PC-3 (cell line): ENCODE measurements around the gene CSNK1D. TPM values are rescaled to one million over a fixed set of nuclear protein-coding genes. Genes with fewer than 3 reads are reported as not detected.

Source experiments
- ATAC-seq: fragments of 200-7000 bp; cut with Tn5 transposase; 2 replicates; pipeline ENCODE4 v1.9.1; 2020; ENCODE audit warnings: mild to moderate bottlenecking, moderate library complexity
- BruUV-seq: library from RNA; stranded (reverse); fragments of 400-500 nt; replicated peaks from 2 replicates; lab custom pipeline; 2021; lab: Mats Ljungman, UMichigan
- CTCF ChIA-PET: fragments of 300-600 bp; sonication (Branson Sonifier 250); formaldehyde crosslinking; loops from one replicate; lab custom pipeline; 2022; ENCODE audit warnings: antibody characterized with exemption; lab: Charles Lee
- POLR2A ChIA-PET: fragments of 300-600 bp; sonication (Branson Sonifier 250); formaldehyde crosslinking; loops from one replicate; lab custom pipeline; 2022; ENCODE audit warnings: antibody characterized with exemption; ENCODE audit not compliant: unreplicated experiment; lab: Charles Lee
- DNase-seq: peaks from one replicate; pipeline ENCODE4 v3.0.0-alpha.2; 2015
- H2AFZ ChIP-seq: fragments of 300-600 bp; sonication (generic); 2 replicates; pipeline ENCODE4 v1.6.0; 2016; ENCODE audit warnings: antibody characterized with exemption, low read length
- H3F3A ChIP-seq: fragments of 300-600 bp; sonication (generic); one replicate; pipeline ENCODE4 v1.6.0; 2017; ENCODE audit warnings: antibody characterized with exemption, low read length, control low read depth, mild to moderate bottlenecking; ENCODE audit not compliant: unreplicated experiment
- H3K27ac ChIP-seq: fragments of 300-600 bp; sonication (generic); 2 replicates; pipeline ENCODE4 v1.5.1; 2016; ENCODE audit warnings: mild to moderate bottlenecking, low read length
- H3K27me3 ChIP-seq: fragments of 300-600 bp; sonication (generic); 2 replicates; pipeline ENCODE4 v1.6.1; 2016; ENCODE audit warnings: low read length, mixed read lengths
- H3K36me3 ChIP-seq: fragments of 300-600 bp; sonication (generic); 2 replicates; pipeline ENCODE4 v1.6.1; 2016; ENCODE audit warnings: low read depth, mixed run types, low read length, mixed read lengths
- H3K4me1 ChIP-seq: fragments of 300-600 bp; sonication (generic); 2 replicates; pipeline ENCODE4 v1.5.1; 2016; ENCODE audit warnings: low read length; ENCODE audit not compliant: insufficient read depth
- H3K4me2 ChIP-seq: fragments of 300-600 bp; sonication (generic); 2 replicates; pipeline ENCODE4 v1.6.0; 2016; ENCODE audit warnings: low read length
- H3K4me3 ChIP-seq: fragments of 300-600 bp; sonication (generic); 2 replicates; pipeline ENCODE4 v1.5.1; 2016; ENCODE audit warnings: mild to moderate bottlenecking, low read length, mixed read lengths
- H3K79me2 ChIP-seq: fragments of 300-600 bp; sonication (generic); 2 replicates; pipeline ENCODE4 v1.6.1; 2017; ENCODE audit warnings: low read length, mixed read lengths
- H3K9ac ChIP-seq: fragments of 300-600 bp; sonication (generic); 2 replicates; pipeline ENCODE4 v1.6.0; 2016; ENCODE audit warnings: mild to moderate bottlenecking, low read length
- H3K9me2 ChIP-seq: fragments of 300-600 bp; sonication (generic); replicated peaks from 2 replicates; pipeline ENCODE4 v1.6.1; 2016; ENCODE audit warnings: mixed run types, low read length, mixed read lengths
- H3K9me3 ChIP-seq: fragments of 300-600 bp; sonication (generic); 2 replicates; pipeline ENCODE4 v1.6.1; 2016; ENCODE audit warnings: low read length, mixed read lengths
- H4K20me1 ChIP-seq: fragments of 300-600 bp; sonication (generic); 2 replicates; pipeline ENCODE4 v1.6.1; 2016; ENCODE audit warnings: low read length, mixed read lengths
- CTCF ChIP-seq: fragments of 300-600 bp; sonication (generic); conservative IDR thresholded peaks from 2 replicates; pipeline ENCODE4 v1.5.1; 2017; ENCODE audit warnings: antibody characterized with exemption, low read depth, mild to moderate bottlenecking, low read length
- EZH2 ChIP-seq: fragments of 300-600 bp; sonication (generic); IDR thresholded peaks from one replicate; pipeline ENCODE4 v1.6.1; 2017; ENCODE audit warnings: antibody characterized with exemption, mild to moderate bottlenecking, low read length; ENCODE audit not compliant: unreplicated experiment
- EZH2phosphoT487 ChIP-seq: fragments of 300-600 bp; sonication (generic); IDR thresholded peaks from 2 replicates; pipeline ENCODE4 v1.6.1; 2018; ENCODE audit warnings: mild to moderate bottlenecking, antibody characterized with exemption, low read length, borderline replicate concordance
- intact Hi-C: fragments of 100-400 bp; cut with micrococcal nuclease; formaldehyde crosslinking; loops from 2 replicates; pipeline ENCODE4 v1.9.0; 2023
- total RNA-seq: library from RNA; depleted of rRNA; stranded (reverse); fragments of >200 nt; gene quantifications from 2 replicates; pipeline ENCODE4 v1.2.3, GENCODE V29; 2014

Gene CSNK1D
- total RNA-seq, 1 experiment from 2014 or later: 58.6 TPM

DNA sequence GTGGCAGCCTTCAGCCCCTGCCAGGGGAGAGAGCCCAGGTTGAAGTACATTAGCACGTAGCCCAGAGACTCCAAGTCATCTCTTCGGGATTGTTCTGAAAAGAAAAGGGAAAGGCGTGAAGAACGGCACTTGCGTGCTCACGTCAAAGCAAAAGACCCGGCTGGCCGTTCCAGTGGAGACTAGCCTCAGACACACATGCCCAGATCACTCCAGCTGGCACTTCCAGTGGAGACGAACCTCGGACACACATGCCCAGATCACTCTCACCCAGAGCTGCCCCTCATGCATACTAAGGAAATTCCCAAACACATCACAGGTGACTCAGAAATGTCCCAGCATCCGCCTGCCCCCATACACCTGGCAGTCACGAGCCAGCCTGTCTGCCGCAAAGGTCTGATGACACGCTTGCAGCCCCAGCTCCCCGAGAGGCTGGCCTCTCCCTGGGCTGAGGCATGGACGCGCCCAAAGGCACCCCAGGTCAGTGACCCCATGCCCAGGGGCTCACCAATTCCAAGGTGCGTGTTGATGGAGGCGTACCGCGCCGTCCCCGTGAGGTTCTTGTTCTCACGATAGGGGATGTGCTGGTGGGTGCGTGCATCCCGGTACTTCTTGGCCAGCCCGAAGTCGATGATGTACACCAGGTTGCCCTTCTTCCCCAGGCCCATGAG is 20.9 kb downstream of the CSNK1D start:
- POLR2A ChIA-PET: no interaction called here
- no peak for ATAC-seq

DNA sequence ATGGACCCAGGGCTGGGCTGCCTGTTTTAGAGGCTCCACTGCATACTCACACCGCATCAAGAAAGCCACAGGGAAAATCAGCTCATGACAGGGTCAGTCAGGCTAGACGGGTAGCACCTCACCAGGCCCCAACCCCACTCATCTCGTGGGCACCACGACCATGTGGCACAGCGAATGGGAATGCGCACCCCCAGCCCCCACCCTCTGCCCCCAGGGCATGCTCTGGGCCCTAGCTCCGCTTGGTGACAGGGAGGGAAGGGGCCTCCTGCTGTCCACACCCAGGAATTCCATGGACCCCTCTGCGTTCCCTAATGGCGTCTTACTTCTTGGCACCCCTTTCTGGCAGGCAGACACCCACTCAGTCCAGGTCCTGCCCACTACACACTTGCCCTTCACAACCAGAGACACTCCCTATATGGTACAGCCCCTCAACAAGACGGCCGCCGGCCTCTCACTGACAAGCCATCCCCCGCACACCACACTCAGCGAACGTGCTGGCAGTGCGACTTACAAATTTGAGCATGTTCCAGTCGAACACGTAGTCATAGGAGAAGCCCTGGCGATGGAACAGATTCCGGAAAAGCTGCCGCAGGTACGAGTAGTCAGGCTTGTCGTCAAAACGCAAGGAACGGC is 22.5 kb downstream of the CSNK1D start:
- Histone ChIP-seq H3K36me3 (peaks cover 79% of the 10 kb centered on the region), H3F3A (peaks cover 26% of the 10 kb centered on the region), H3K27ac (no peak overlapping the region), H3K9ac (no peak overlapping the region), H3K9me2 (no peaks in the 10 kb centered on the region), H3K4me1 (peaks cover 24% of the 10 kb centered on the region), H3K4me3 (no peak overlapping the region), H2AFZ (no peak overlapping the region), H3K79me2 (peaks cover 50% of the 10 kb centered on the region), H3K9me3 (no peaks in the 10 kb centered on the region), H4K20me1 (peaks cover 25% of the 10 kb centered on the region; the same call in 1 of the 2 replicates), H3K27me3 (no peaks in the 10 kb centered on the region), H3K4me2 (no peak overlapping the region)
- CTCF ChIA-PET: interaction anchor here (0.5 kb wide), 1 partner anchor 25 kb away, joined by 6 read pairs; no protein-coding TSS in a partner anchor
- POLR2A ChIA-PET: no interaction called here
- no peak for TF ChIP-seq EZH2
- TF ChIP-seq CTCF: no peak
- TF ChIP-seq EZH2phosphoT487: no peak
- no peak for ATAC-seq
- BruUV-seq: no TSS peak
- intact Hi-C loops: no loop called here
- no peak for DNase-seq

More for the DNA sequence above, 20.9 kb downstream of the CSNK1D start:
- intact Hi-C loops: no loop called here
- peaks cover 7% of the 10 kb centered on the region for H3K4me1 ChIP-seq
- no peak for DNase-seq
- H3K27ac ChIP-seq: no peak overlapping the region
- H3K27me3 ChIP-seq: no peaks in the 10 kb centered on the region
- no peak for TF ChIP-seq CTCF
- no peak for TF ChIP-seq EZH2phosphoT487
- no peak for TF ChIP-seq EZH2
- no peaks in the 10 kb centered on the region for H3K9me3 ChIP-seq
- no peak overlapping the region for H2AFZ ChIP-seq
- H3F3A ChIP-seq: peaks cover 9% of the 10 kb centered on the region
- CTCF ChIA-PET: no interaction called here
- TSS peak; percentile 7 for BruUV-seq
- no peak overlapping the region for H3K9ac ChIP-seq
- H3K4me2 ChIP-seq: no peak overlapping the region
- H3K79me2 ChIP-seq: peaks cover 64% of the 10 kb centered on the region
- H3K4me3 ChIP-seq: no peak overlapping the region
- peaks cover 86% of the 10 kb centered on the region for H3K36me3 ChIP-seq
- peaks cover 36% of the 10 kb centered on the region for H4K20me1 ChIP-seq
- H3K9me2 ChIP-seq: no peaks in the 10 kb centered on the region
